Smooth muscle cell (in vitro differentiated cells): ENCODE measurements around the gene ADGRG1. TPM values are rescaled to one million over a fixed set of nuclear protein-coding genes. Genes with fewer than 3 reads are reported as not detected.

Experiments used
- DNase-seq: peaks from one replicate; lab custom pipeline; 2025; ENCODE audit not compliant: unreplicated experiment; lab: John Stamatoyannopoulos, UW
- H2AFZ ChIP-seq: fragments of 200-600 bp; sonication (generic); 2 replicates; pipeline ENCODE4 v1.6.0; 2016; ENCODE audit warnings: antibody characterized with exemption, low read depth, mild to moderate bottlenecking
- H3F3A ChIP-seq: fragments of 200-600 bp; sonication (generic); 2 replicates; pipeline ENCODE4 v1.6.0; 2017; ENCODE audit warnings: antibody characterized with exemption, low read depth
- H3K27ac ChIP-seq: fragments of 200-600 bp; sonication (generic); 2 replicates; pipeline ENCODE4 v1.5.1; 2016; ENCODE audit warnings: low read depth, mild to moderate bottlenecking
- H3K27me3 ChIP-seq: fragments of 200-600 bp; sonication (generic); 2 replicates; pipeline ENCODE4 v1.6.1; 2016; ENCODE audit warnings: low read depth, mild to moderate bottlenecking
- H3K36me3 ChIP-seq: fragments of 200-600 bp; sonication (generic); 2 replicates; pipeline ENCODE4 v1.5.1; 2016; ENCODE audit warnings: low read depth
- H3K4me1 ChIP-seq: fragments of 200-600 bp; sonication (generic); 2 replicates; pipeline ENCODE4 v1.5.1; 2016; ENCODE audit warnings: low read depth
- H3K4me2 ChIP-seq: fragments of 200-600 bp; sonication (generic); 2 replicates; pipeline ENCODE4 v1.6.0; 2016; ENCODE audit warnings: mild to moderate bottlenecking
- H3K4me3 ChIP-seq: fragments of 200-600 bp; sonication (generic); 2 replicates; pipeline ENCODE4 v1.5.1; 2016; ENCODE audit warnings: mild to moderate bottlenecking
- H3K79me2 ChIP-seq: fragments of 200-600 bp; sonication (generic); 2 replicates; pipeline ENCODE4 v1.6.0; 2016; ENCODE audit warnings: low read depth, mild to moderate bottlenecking
- H3K9ac ChIP-seq: fragments of 200-600 bp; sonication (generic); 2 replicates; pipeline ENCODE4 v1.6.0; 2016; ENCODE audit warnings: low read depth
- H3K9me3 ChIP-seq: fragments of 200-600 bp; sonication (generic); replicated peaks from 2 replicates; pipeline ENCODE4 v1.5.1; 2016; ENCODE audit warnings: low read depth
- H4K20me1 ChIP-seq: fragments of 200-600 bp; sonication (generic); 2 replicates; pipeline ENCODE4 v1.6.0; 2016; ENCODE audit warnings: low read depth
- WGBS: methylation state at CpG from one replicate; pipeline ENCODE4 v1.1.7; 2016; ENCODE audit warnings: low lambda C conversion rate; 5-methylcytosine and 5-hydroxymethylcytosine counted together
- polyA plus RNA-seq: library from polyadenylated mRNA; unstranded; fragments of >200 nt; fragmentation: Nextera tagmentation; extraction: Ambion mirVana; gene quantifications from 2 replicates; pipeline ENCODE4 v1.2.1, GENCODE V29; 2016
- total RNA-seq: library from RNA; depleted of rRNA; stranded (reverse); fragments of >200 nt; gene quantifications from 2 replicates; pipeline ENCODE4 v1.2.3, GENCODE V29; 2014
- TF ChIP-seq, protein P1 (sequence below): fragments of 200-600 bp; sonication (generic); IDR thresholded peaks from 2 replicates; pipeline ENCODE4 v1.5.1; 2017; ENCODE audit warnings: borderline replicate concordance, mild to moderate bottlenecking, antibody characterized with exemption; ENCODE audit not compliant: insufficient read depth, poor library complexity, severe bottlenecking

ADGRG1 gene
- total and polyA plus RNA-seq, 2 experiments from 2014 or later, result 15.3 to 32.0 TPM

DNA sequence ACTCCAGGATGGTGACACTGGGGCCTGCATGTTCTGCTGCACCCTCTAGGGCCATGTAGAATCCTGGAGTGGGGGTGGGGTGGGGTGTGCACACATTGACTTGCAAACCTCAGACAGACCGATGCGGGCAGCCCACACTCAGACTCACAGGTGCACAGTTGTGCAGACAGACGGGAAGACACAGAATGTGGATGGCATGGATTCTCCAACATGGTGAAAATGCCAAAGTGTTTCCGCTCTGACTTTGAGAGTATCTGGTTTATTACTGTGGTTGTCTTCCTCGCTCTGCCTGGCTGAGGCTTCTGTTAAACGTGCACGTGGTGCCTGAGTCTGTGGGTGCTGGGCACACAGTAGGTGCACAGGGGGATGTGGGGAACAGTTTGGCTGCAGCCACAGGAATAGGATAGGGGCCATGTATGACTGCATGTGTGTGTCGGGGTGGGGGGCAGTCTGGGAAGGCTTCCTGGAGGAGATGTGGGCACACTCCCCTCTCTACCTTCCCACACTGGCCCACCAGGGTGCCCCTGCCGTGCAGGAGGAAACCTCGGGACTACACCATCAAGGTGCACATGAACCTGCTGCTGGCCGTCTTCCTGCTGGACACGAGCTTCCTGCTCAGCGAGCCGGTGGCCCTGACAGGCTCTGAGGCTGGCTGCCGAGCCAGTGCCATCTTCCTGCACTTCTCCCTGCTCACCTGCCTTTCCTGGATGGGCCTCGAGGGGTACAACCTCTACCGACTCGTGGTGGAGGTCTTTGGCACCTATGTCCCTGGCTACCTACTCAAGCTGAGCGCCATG, 30.6 kb downstream of the ADGRG1 start:
- no peak overlapping the region for H3K9ac ChIP-seq
- WGBS, result 89% methylated on average over 19 of the region's 19 CpGs
- H3F3A ChIP-seq, result no peaks in the 10 kb centered on the region
- no peak overlapping the region for H2AFZ ChIP-seq
- H3K36me3 ChIP-seq, result no peaks in the 10 kb centered on the region
- DNase-seq, result no peak
- no peak overlapping the region for H3K4me2 ChIP-seq
- H3K4me3 ChIP-seq, result no peak overlapping the region
- TF ChIP-seq, protein P1, sequence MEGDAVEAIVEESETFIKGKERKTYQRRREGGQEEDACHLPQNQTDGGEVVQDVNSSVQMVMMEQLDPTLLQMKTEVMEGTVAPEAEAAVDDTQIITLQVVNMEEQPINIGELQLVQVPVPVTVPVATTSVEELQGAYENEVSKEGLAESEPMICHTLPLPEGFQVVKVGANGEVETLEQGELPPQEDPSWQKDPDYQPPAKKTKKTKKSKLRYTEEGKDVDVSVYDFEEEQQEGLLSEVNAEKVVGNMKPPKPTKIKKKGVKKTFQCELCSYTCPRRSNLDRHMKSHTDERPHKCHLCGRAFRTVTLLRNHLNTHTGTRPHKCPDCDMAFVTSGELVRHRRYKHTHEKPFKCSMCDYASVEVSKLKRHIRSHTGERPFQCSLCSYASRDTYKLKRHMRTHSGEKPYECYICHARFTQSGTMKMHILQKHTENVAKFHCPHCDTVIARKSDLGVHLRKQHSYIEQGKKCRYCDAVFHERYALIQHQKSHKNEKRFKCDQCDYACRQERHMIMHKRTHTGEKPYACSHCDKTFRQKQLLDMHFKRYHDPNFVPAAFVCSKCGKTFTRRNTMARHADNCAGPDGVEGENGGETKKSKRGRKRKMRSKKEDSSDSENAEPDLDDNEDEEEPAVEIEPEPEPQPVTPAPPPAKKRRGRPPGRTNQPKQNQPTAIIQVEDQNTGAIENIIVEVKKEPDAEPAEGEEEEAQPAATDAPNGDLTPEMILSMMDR, result no peak
- H3K27ac ChIP-seq, result no peak overlapping the region
- no peaks in the 10 kb centered on the region for H3K27me3 ChIP-seq
- no peaks in the 10 kb centered on the region for H4K20me1 ChIP-seq
- H3K4me1 ChIP-seq, result no peaks in the 10 kb centered on the region
- no peaks in the 10 kb centered on the region for H3K79me2 ChIP-seq
- H3K9me3 ChIP-seq, result no peaks in the 10 kb centered on the region

DNA sequence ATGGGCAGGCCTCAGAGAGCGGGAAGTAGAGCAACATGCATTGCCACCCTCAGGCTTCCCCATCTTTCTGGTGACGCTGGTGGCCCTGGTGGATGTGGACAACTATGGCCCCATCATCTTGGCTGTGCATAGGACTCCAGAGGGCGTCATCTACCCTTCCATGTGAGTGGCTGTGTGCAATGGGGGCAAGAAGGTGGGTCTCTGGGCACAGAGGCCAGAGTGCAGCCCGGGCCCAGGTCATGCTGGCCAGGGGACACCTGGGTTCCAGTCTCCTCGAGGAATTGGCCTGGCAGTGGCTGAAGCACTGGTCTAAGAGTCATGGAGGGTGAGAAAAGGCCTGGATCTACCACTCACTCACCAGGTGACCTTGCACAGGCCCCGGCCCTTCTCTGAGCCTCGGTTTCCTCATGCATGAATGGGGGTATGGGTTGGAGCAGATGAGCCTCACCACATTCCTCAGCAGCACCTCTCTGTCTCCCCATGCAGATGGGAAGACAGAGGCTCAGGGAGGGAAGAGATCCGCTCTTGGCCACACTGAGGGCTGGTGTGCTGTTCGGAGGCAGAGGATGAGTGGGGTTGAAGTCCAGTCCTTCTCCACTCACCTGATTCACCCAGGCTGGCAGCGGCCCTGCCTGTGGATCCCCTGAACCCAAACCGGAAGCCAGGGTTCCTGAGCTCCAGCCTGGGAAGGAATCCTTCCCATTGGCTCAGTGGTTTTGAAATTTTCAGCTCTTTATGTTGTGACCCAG, 32.5 kb downstream of the ADGRG1 start:
- Histone ChIP-seq H3K4me1 (no peaks in the 10 kb centered on the region), H3K79me2 (no peaks in the 10 kb centered on the region), H3K27me3 (no peaks in the 10 kb centered on the region), H3K4me2 (no peak overlapping the region), H3K9me3 (no peaks in the 10 kb centered on the region), H3K4me3 (no peak overlapping the region), H3K27ac (no peak overlapping the region), H2AFZ (no peak overlapping the region), H4K20me1 (no peaks in the 10 kb centered on the region), H3K36me3 (no peaks in the 10 kb centered on the region), H3K9ac (no peak overlapping the region), H3F3A (no peaks in the 10 kb centered on the region)
- 90% methylated on average over 11 of the region's 11 CpGs for WGBS
- TF ChIP-seq, protein P1, result no peak
- no peak for DNase-seq

DNA sequence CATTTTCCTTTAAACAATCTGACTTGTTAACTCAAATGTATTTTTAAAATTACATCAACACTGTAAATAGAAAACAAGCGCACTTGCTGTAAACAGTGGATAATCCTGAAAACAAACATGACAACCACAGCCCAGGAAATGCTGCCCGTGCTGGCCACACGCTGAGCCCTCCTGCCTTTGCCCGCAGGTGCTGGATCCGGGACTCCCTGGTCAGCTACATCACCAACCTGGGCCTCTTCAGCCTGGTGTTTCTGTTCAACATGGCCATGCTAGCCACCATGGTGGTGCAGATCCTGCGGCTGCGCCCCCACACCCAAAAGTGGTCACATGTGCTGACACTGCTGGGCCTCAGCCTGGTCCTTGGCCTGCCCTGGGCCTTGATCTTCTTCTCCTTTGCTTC, 33.1 kb downstream of the ADGRG1 start:
- Histone ChIP-seq H3F3A (no peaks in the 10 kb centered on the region), H4K20me1 (no peaks in the 10 kb centered on the region), H3K4me2 (no peak overlapping the region), H3K4me1 (no peaks in the 10 kb centered on the region), H3K79me2 (no peaks in the 10 kb centered on the region), H3K9ac (no peak overlapping the region), H3K36me3 (no peaks in the 10 kb centered on the region), H3K27me3 (no peaks in the 10 kb centered on the region), H3K9me3 (no peaks in the 10 kb centered on the region), H3K27ac (no peak overlapping the region), H2AFZ (no peak overlapping the region), H3K4me3 (no peak overlapping the region)
- no peak for DNase-seq
- TF ChIP-seq, protein P1, result no peak
- WGBS, result 79% methylated on average over 7 of the region's 7 CpGs
